Trophoblast cell (in vitro differentiated cells and primary cell): ENCODE measurements around the gene RYK.
A peak's percentile ranks its signal among the peaks of the same experiment; 100 is the strongest.

Experiments
- DNase-seq, 2 donors: peaks; one replicate each; pipeline ENCODE4 v3.0.0-alpha.2; 2016
- H2AFZ ChIP-seq: 2 replicates; pipeline ENCODE4 v1.6.1; 2013; ENCODE audit warnings: low read length, moderate library complexity, mild to moderate bottlenecking; ENCODE audit not compliant: insufficient read depth, poor library complexity
- H2AK5ac ChIP-seq: 2 replicates; pipeline ENCODE4 v1.6.1; 2013; ENCODE audit warnings: mild to moderate bottlenecking, low read length
- H2BK120ac ChIP-seq: 2 replicates; pipeline ENCODE4 v1.6.1; 2013; ENCODE audit warnings: low read length, mild to moderate bottlenecking, moderate library complexity; ENCODE audit not compliant: insufficient read depth, poor library complexity
- H2BK12ac ChIP-seq: 2 replicates; pipeline ENCODE4 v1.6.1; 2013; ENCODE audit warnings: mild to moderate bottlenecking, low read length, moderate library complexity
- H2BK5ac ChIP-seq: 2 replicates; pipeline ENCODE4 v1.6.1; 2013; ENCODE audit warnings: low read length, low read depth, moderate library complexity, mild to moderate bottlenecking; ENCODE audit not compliant: poor library complexity
- H3K14ac ChIP-seq: 2 replicates; pipeline ENCODE4 v1.6.1; 2013; ENCODE audit warnings: mild to moderate bottlenecking, low read length
- H3K18ac ChIP-seq: 2 replicates; pipeline ENCODE4 v1.6.1; 2013; ENCODE audit warnings: mild to moderate bottlenecking, low read length
- H3K23ac ChIP-seq: 2 replicates; pipeline ENCODE4 v1.6.1; 2013; ENCODE audit warnings: low read length
- H3K27ac ChIP-seq: 2 replicates; pipeline ENCODE4 v1.5.1; 2013; ENCODE audit warnings: low read depth, mild to moderate bottlenecking, inconsistent platforms, low read length, moderate library complexity
- H3K27me3 ChIP-seq: 2 replicates; pipeline ENCODE4 v1.6.1; 2013; ENCODE audit warnings: inconsistent platforms, mild to moderate bottlenecking, low read length, moderate library complexity; ENCODE audit not compliant: insufficient read depth
- H3K36me3 ChIP-seq, 2 experiments: 1 replicate in 1 of 2; 2 replicates in 1 of 2; pipeline ENCODE4 v1.6.1; 2013; ENCODE audit warnings: low read length in 2 of 2, mild to moderate bottlenecking in 2 of 2, moderate library complexity in 1 of 2; ENCODE audit not compliant: insufficient read depth in 2 of 2, control insufficient read depth in 1 of 2
- H3K4ac ChIP-seq: 2 replicates; pipeline ENCODE4 v1.6.1; 2013; ENCODE audit warnings: low read depth, mild to moderate bottlenecking, low read length, moderate library complexity
- H3K4me1 ChIP-seq, 2 experiments: 1 replicate in 1 of 2; 2 replicates in 1 of 2; pipeline ENCODE4 v1.6.1; 2013; ENCODE audit warnings: low read length in 2 of 2, mild to moderate bottlenecking in 2 of 2, moderate library complexity in 1 of 2; ENCODE audit not compliant: insufficient read depth in 2 of 2, control insufficient read depth in 1 of 2
- H3K4me2 ChIP-seq: 2 replicates; pipeline ENCODE4 v1.6.1; 2013; ENCODE audit warnings: inconsistent platforms, mild to moderate bottlenecking, low read length, moderate library complexity
- H3K4me3 ChIP-seq: 2 replicates; pipeline ENCODE4 v1.5.1; 2013; ENCODE audit warnings: mild to moderate bottlenecking, low read depth, low read length, inconsistent platforms
- H3K79me1 ChIP-seq: one replicate; pipeline ENCODE4 v1.6.1; 2013; ENCODE audit warnings: low read length
- H3K79me2 ChIP-seq: 2 replicates; pipeline ENCODE4 v1.6.1; 2013; ENCODE audit warnings: low read length, mild to moderate bottlenecking; ENCODE audit not compliant: control insufficient read depth, insufficient read depth, poor library complexity
- H3K9ac ChIP-seq: 2 replicates; pipeline ENCODE4 v1.6.1; 2013; ENCODE audit warnings: mild to moderate bottlenecking, low read length
- H3K9me3 ChIP-seq: 2 replicates; pipeline ENCODE4 v1.6.1; 2013; ENCODE audit warnings: low read depth, mild to moderate bottlenecking, control low read depth, inconsistent platforms, low read length; ENCODE audit not compliant: insufficient read depth
- H4K12ac ChIP-seq: 2 replicates; pipeline ENCODE4 v1.6.1; 2013; ENCODE audit warnings: low read depth, mild to moderate bottlenecking, low read length, moderate library complexity
- H4K8ac ChIP-seq: 2 replicates; pipeline ENCODE4 v1.6.1; 2013; ENCODE audit warnings: low read depth, mild to moderate bottlenecking, low read length, moderate library complexity
- H4K91ac ChIP-seq: one replicate; pipeline ENCODE4 v1.6.1; 2013; ENCODE audit warnings: low read depth, mild to moderate bottlenecking, low read length, moderate library complexity
- WGBS: extraction: QIAGEN DNeasy Blood & Tissue Kit; methylation state at CpG from one replicate; pipeline ENCODE4 v1.1.7; 2013; ENCODE audit warnings: missing lambda C conversion rate; ENCODE audit not compliant: insufficient read length, insufficient coverage; ENCODE audit errors: extremely low coverage; 5-methylcytosine and 5-hydroxymethylcytosine counted together

RYK gene

GRCh38 chr3:134147411-134147810 lies 103.2 kb downstream of the RYK start:
- Histone ChIP-seq H2AK5ac (no peak overlapping the region), H2BK120ac (no peak overlapping the region), H3K14ac (no peak overlapping the region), H3K4ac (no peak overlapping the region), H2AFZ (no peak overlapping the region), H3K36me3 (peaks cover 0 to 3% of the 10 kb centered on the region in 2 experiments), H3K27me3 (no peaks in the 10 kb centered on the region), H4K91ac (no peak overlapping the region), H4K8ac (no peak overlapping the region), H3K18ac (no peak overlapping the region), H2BK12ac (no peak overlapping the region), H3K4me2 (no peak overlapping the region), H3K4me3 (no peak overlapping the region), H3K4me1 (peaks cover 12 to 19% of the 10 kb centered on the region in 2 experiments), H3K79me2 (no peaks in the 10 kb centered on the region), H3K79me1 (peaks cover 1% of the 10 kb centered on the region), H3K9ac (no peak overlapping the region), H3K27ac (no peak overlapping the region), H4K12ac (no peak overlapping the region), H2BK5ac (no peak overlapping the region), H3K9me3 (peaks cover 3% of the 10 kb centered on the region), H3K23ac (no peak overlapping the region)
- no peak for DNase-seq
- WGBS, result no CpG with 5 or more reads among the region's 3 CpGs

- Histone ChIP-seq H2BK12ac (peak overlapping the region; percentile 45), H3K27me3 (no peaks in the 10 kb centered on the region), H4K8ac (no peak overlapping the region), H3K4me1 (peaks cover 12 to 19% of the 10 kb centered on the region in 2 experiments), H3K9me3 (peaks cover 3% of the 10 kb centered on the region), H2BK5ac (no peak overlapping the region), H3K27ac (no peak overlapping the region), H3K79me1 (peaks cover 1% of the 10 kb centered on the region), H2AFZ (no peak overlapping the region), H3K9ac (no peak overlapping the region), H3K4ac (no peak overlapping the region), H2BK120ac (no peak overlapping the region), H4K12ac (no peak overlapping the region), H3K36me3 (no peaks in the 10 kb centered on the region), H2AK5ac (no peak overlapping the region), H3K23ac (no peak overlapping the region), H3K79me2 (no peaks in the 10 kb centered on the region), H4K91ac (no peak overlapping the region), H3K4me2 (no peak overlapping the region), H3K14ac (peak overlapping the region; percentile 26), H3K18ac (no peak overlapping the region), H3K4me3 (no peak overlapping the region)
- DNase-seq, result no peak
Observed at GRCh38 chr3:134146666-134147065, 104.0 kb downstream of the RYK start.

- Histone ChIP-seq H4K91ac (no peak overlapping the region), H3K36me3 (peaks cover 0 to 1% of the 10 kb centered on the region in 2 experiments), H3K4ac (no peak overlapping the region), H2AFZ (no peak overlapping the region), H4K8ac (no peak overlapping the region), H3K9me3 (peaks cover 3% of the 10 kb centered on the region), H3K27me3 (no peaks in the 10 kb centered on the region), H2BK5ac (no peak overlapping the region), H3K18ac (no peak overlapping the region), H2AK5ac (no peak overlapping the region), H3K79me1 (peaks cover 1% of the 10 kb centered on the region), H3K27ac (no peak overlapping the region), H3K4me1 (peaks cover 12 to 19% of the 10 kb centered on the region in 2 experiments), H3K9ac (no peak overlapping the region), H3K23ac (no peak overlapping the region), H2BK12ac (no peak overlapping the region), H3K4me3 (no peak overlapping the region), H2BK120ac (no peak overlapping the region), H3K79me2 (no peaks in the 10 kb centered on the region), H4K12ac (no peak overlapping the region), H3K14ac (no peak overlapping the region), H3K4me2 (no peak overlapping the region)
- WGBS, result no CpG with 5 or more reads among the region's 3 CpGs
- no peak for DNase-seq
Observed at GRCh38 chr3:134145183-134145582, 105.5 kb downstream of the RYK start.

- Histone ChIP-seq H2BK5ac (no peak overlapping the region), H2AK5ac (no peak overlapping the region), H3K9ac (no peak overlapping the region), H3K4me2 (no peak overlapping the region), H4K8ac (no peak overlapping the region), H4K91ac (no peak overlapping the region), H2BK120ac (no peak overlapping the region), H3K9me3 (peaks cover 7% of the 10 kb centered on the region), H3K79me1 (peaks cover 1% of the 10 kb centered on the region), H3K14ac (no peak overlapping the region), H2BK12ac (no peak overlapping the region), H3K79me2 (no peaks in the 10 kb centered on the region), H3K4me3 (no peak overlapping the region), H2AFZ (no peak overlapping the region), H3K36me3 (peaks cover 0 to 6% of the 10 kb centered on the region in 2 experiments), H3K23ac (no peak overlapping the region), H3K27ac (no peak overlapping the region), H3K27me3 (no peaks in the 10 kb centered on the region), H3K4me1 (peaks cover 12 to 19% of the 10 kb centered on the region in 2 experiments), H4K12ac (no peak overlapping the region), H3K4ac (no peak overlapping the region), H3K18ac (no peak overlapping the region)
- WGBS, result no CpG with 5 or more reads among the region's 3 CpGs
- no peak for DNase-seq
Observed at GRCh38 chr3:134144694-134145093, 106.0 kb downstream of the RYK start.
